ENCODE measurements around the gene C1GALT1C1. TPM values are rescaled to one million over a fixed set of nuclear protein-coding genes. Genes with fewer than 3 reads are reported as not detected.

The C1GALT1C1 gene
- polyA plus RNA-seq, 1 of the 3 experiments (the other 2 are of a cell fraction), result 26.9 TPM

GRCh38 chrX:120604361-120604782, 25.5 kb downstream of the C1GALT1C1 start:
- Histone ChIP-seq H2AFZ (ENCODE audit: low read depth) (peak overlapping the region; percentile 84), H3K4me3 (ENCODE audit: low read depth in 2 of 2, low read length in 1 of 2) (peak overlapping the region; percentile 85 to 91), H3K27ac (ENCODE audit: low read depth in 2 of 2, low read length in 1 of 2) (peak overlapping the region; percentile 93 to 95), H3K9ac (peak overlapping the region; percentile 90), H4K20me1 (ENCODE audit: insufficient read depth) (no peaks in the 10 kb centered on the region), H3K36me3 (replicated peaks in 1 of 2; ENCODE audit: control insufficient read depth in 1 of 2, insufficient read depth in 2 of 2, low read length in 1 of 2) (peaks cover 22 to 25% of the 10 kb centered on the region in 2 experiments), H3K9me3 (no peaks in the 10 kb centered on the region), H3K4me2 (peak overlapping the region; percentile 92), H3K4me1 (ENCODE audit: control insufficient read depth in 1 of 2, insufficient read depth in 2 of 2, low read depth in 1 of 2, low read length in 1 of 2) (peaks cover 0 to 2% of the 10 kb centered on the region in 2 experiments; a peak in 2 of 4 replicates), H3K79me2 (ENCODE audit: insufficient read depth) (peaks cover 43% of the 10 kb centered on the region), H3K9me2 (no peaks in the 10 kb centered on the region), H3K27me3 (ENCODE audit: insufficient read depth) (no peaks in the 10 kb centered on the region), H3F3A (replicated peaks; ENCODE audit: insufficient read depth) (peaks cover 10% of the 10 kb centered on the region)
- WGBS (ENCODE audit: low lambda C conversion rate), result 0% methylated on average over 5 of the region's 5 CpGs
- TF ChIP-seq ELF1 (IDR thresholded peaks at IDR 0.05), result 0 out of 2 replicates have a peak, but pooled peaks have one; percentile 34
- TF ChIP-seq EZH2phosphoT487 (IDR thresholded peaks at IDR 0.05; ENCODE audit: borderline replicate concordance, low read depth), result no peak
- TF ChIP-seq EP300 (IDR thresholded peaks at IDR 0.05; ENCODE audit: borderline replicate concordance in 1 of 2, low read depth in 1 of 2, low read length in 1 of 2), result no peak
- TF ChIP-seq GABPA (IDR thresholded peaks at IDR 0.05; ENCODE audit: low read depth), result peak; percentile 76
- TF ChIP-seq SIN3A (IDR thresholded peaks at IDR 0.05; ENCODE audit: borderline replicate concordance, low read depth, low read length), result no peak
- TF ChIP-seq RFX5 (IDR thresholded peaks at IDR 0.05; ENCODE audit: low read length), result no peak
- TF ChIP-seq NRF1 (IDR thresholded peaks at IDR 0.05; ENCODE audit: low read depth, low read length), result no peak
- TF ChIP-seq MXI1 (IDR thresholded peaks at IDR 0.05; ENCODE audit: low read depth, low read length), result peak; percentile 85
- TF ChIP-seq YY1 (IDR thresholded peaks at IDR 0.05; ENCODE audit: low read depth), result no peak
- no peak for TF ChIP-seq NFIC (IDR thresholded peaks at IDR 0.05; ENCODE audit: borderline replicate concordance)
- TF ChIP-seq MEF2A (IDR thresholded peaks at IDR 0.05; ENCODE audit: borderline replicate concordance, low read depth), result no peak
- TF ChIP-seq USF1 (IDR thresholded peaks at IDR 0.05; ENCODE audit: borderline replicate concordance, low read depth), result no peak
- TF ChIP-seq FOSL2 (IDR thresholded peaks at IDR 0.05; ENCODE audit: borderline replicate concordance, low read depth), result no peak
- no peak for TF ChIP-seq JUND (IDR thresholded peaks at IDR 0.05)
- peak; percentile 38; the same call in 1 of the 2 replicates for TF ChIP-seq TAF1 (IDR thresholded peaks at IDR 0.05; ENCODE audit: borderline replicate concordance, low read depth, low read length)
- no peak for TF ChIP-seq PBX3 (IDR thresholded peaks at IDR 0.05)
- no peak for TF ChIP-seq MAX (IDR thresholded peaks at IDR 0.05; ENCODE audit: low read depth)
- POLR2A ChIA-PET, result interaction anchor here (1.0 to 2.9 kb wide), 4 partner anchors 17 to 136 kb away, joined by 3 to 43 read pairs (median 4); partner anchors contain the start of genes C1GALT1C1 and CUL4B
- CTCF ChIA-PET, result interaction anchor here (0.5 to 1.4 kb wide), 4 partner anchors 14 to 152 kb away, joined by 3 to 4 read pairs (median 3); no protein-coding TSS in a partner anchor
- peak; percentile 55 for DNase-seq
